B cell (primary cell): ENCODE results near the gene GNG13. TPM values are rescaled to one million over a fixed set of nuclear protein-coding genes. Genes with fewer than 3 reads are reported as not detected.

Experiments
- ATAC-seq: fragments of 200-7000 bp; cut with Tn5 transposase; one replicate; pipeline ENCODE4 v1.10.0; 2021; ENCODE audit warnings: low read depth, mild to moderate bottlenecking, moderate number of reproducible peaks, moderate library complexity
- CTCF ChIA-PET: fragments of 350-600 bp; sonication (Branson Sonifier 250); formaldehyde crosslinking; loops from one replicate; lab custom pipeline; 2021; ENCODE audit warnings: antibody characterized with exemption, inconsistent platforms; lab: Charles Lee
- POLR2A ChIA-PET: fragments of 350-600 bp; sonication (Branson Sonifier 250); formaldehyde crosslinking; loops from one replicate; lab custom pipeline; 2021; ENCODE audit warnings: antibody characterized with exemption; lab: Charles Lee
- DNase-seq: peaks from one replicate; pipeline ENCODE4 v3.0.0; 2013
- H2AFZ ChIP-seq: 2 replicates; pipeline ENCODE4 v1.6.1; 2012; ENCODE audit warnings: mild to moderate bottlenecking, low read depth, low read length; ENCODE audit not compliant: insufficient read depth, poor library complexity, severe bottlenecking
- H3K27ac ChIP-seq, 2 donors: 1 replicate in 1 of 2; 2 replicates in 1 of 2; pipeline ENCODE4 v1.5.1; 2012 to 2013; ENCODE audit warnings: low read length in 2 of 2, mild to moderate bottlenecking in 2 of 2, moderate library complexity in 1 of 2
- H3K27me3 ChIP-seq, 4 experiments: fragments of 200-600 bp in 1 of 4; sonication (generic) in 1 of 4; replicated peaks in 1 of 4; 1 replicate in 2 of 4; 2 replicates in 2 of 4; pipeline versions ENCODE4 v1.6.1 to v1.7.0; 2013 to 2016; ENCODE audit warnings: low read length in 3 of 4, mild to moderate bottlenecking in 2 of 4, mixed read lengths in 1 of 4, moderate library complexity in 1 of 4; ENCODE audit not compliant: insufficient read depth in 4 of 4, control insufficient read depth in 3 of 4; ENCODE audit errors: control extremely low read depth in 1 of 4
- H3K36me3 ChIP-seq, 2 experiments: replicated peaks in 1 of 2; 1 replicate in 1 of 2; 2 replicates in 1 of 2; pipeline versions ENCODE4 v1.6.1 to v1.7.1; 2013; ENCODE audit warnings: low read length in 1 of 2; ENCODE audit not compliant: insufficient read depth in 2 of 2, control insufficient read depth in 1 of 2; ENCODE audit errors: control extremely low read depth in 1 of 2, extremely low read depth in 1 of 2
- H3K4me1 ChIP-seq, 2 donors: fragments of 200-600 bp in 1 of 2; sonication (generic) in 1 of 2; 1 replicate in 1 of 2; 2 replicates in 1 of 2; pipeline versions ENCODE4 v1.5.1 to v1.6.1; 2013 to 2017; ENCODE audit warnings: low read length in 2 of 2; ENCODE audit not compliant: control insufficient read depth in 2 of 2, insufficient read depth in 2 of 2
- H3K4me2 ChIP-seq: replicated peaks from 2 replicates; pipeline ENCODE3; 2012; ENCODE audit warnings: mild to moderate bottlenecking, low read depth, low read length; ENCODE audit not compliant: poor library complexity, severe bottlenecking
- H3K4me3 ChIP-seq, 5 experiments: fragments of 200-600 bp in 1 of 5; sonication (generic) in 1 of 5; 1 replicate in 3 of 5; 2 replicates in 2 of 5; pipeline versions ENCODE4 v1.5.1 to v1.7.0; 2011 to 2016; ENCODE audit warnings: low read length in 4 of 5, mild to moderate bottlenecking in 4 of 5, low read depth in 2 of 5, control low read depth in 1 of 5, moderate library complexity in 1 of 5; ENCODE audit not compliant: insufficient read depth in 1 of 5; ENCODE audit errors: control extremely low read depth in 1 of 5, extremely low read depth in 1 of 5
- H3K79me2 ChIP-seq: fragments of 200-600 bp; sonication (generic); one replicate; pipeline ENCODE4 v1.6.0; 2016; ENCODE audit warnings: low read length; ENCODE audit not compliant: control insufficient read depth, insufficient read depth
- H3K9ac ChIP-seq: fragments of 200-600 bp; sonication (generic); 2 replicates; pipeline ENCODE4 v1.6.1; 2017; ENCODE audit warnings: mild to moderate bottlenecking, low read length, moderate library complexity
- H3K9me3 ChIP-seq, 3 donors: one replicate each; pipeline versions ENCODE4 v1.6.1 to v1.7.1; 2013; ENCODE audit warnings: low read length in 2 of 3; ENCODE audit not compliant: control insufficient read depth in 2 of 3, insufficient read depth in 1 of 3; ENCODE audit errors: control extremely low read depth in 1 of 3
- H4K20me1 ChIP-seq: 2 replicates; pipeline ENCODE4 v1.6.0; 2012; ENCODE audit warnings: mild to moderate bottlenecking, low read length; ENCODE audit not compliant: insufficient read depth, control insufficient read depth, poor library complexity, severe bottlenecking
- H3K27ac Mint-ChIP-seq: one replicate; pipeline ENCODE4 v1.8.0; 2021; ENCODE audit warnings: mixed read lengths
- H3K27me3 Mint-ChIP-seq: one replicate; pipeline ENCODE4 v1.8.0; 2021; ENCODE audit warnings: mixed read lengths
- H3K4me1 Mint-ChIP-seq: one replicate; pipeline ENCODE4 v1.8.0; 2021; ENCODE audit warnings: mixed read lengths
- H3K4me3 Mint-ChIP-seq: one replicate; pipeline ENCODE4 v1.8.0; 2021; ENCODE audit warnings: mixed read lengths
- H3K9me3 Mint-ChIP-seq: one replicate; pipeline ENCODE4 v1.8.0; 2022; ENCODE audit warnings: mixed read lengths; ENCODE audit not compliant: insufficient read depth
- EZH2 ChIP-seq: IDR thresholded peaks from 2 replicates; pipeline ENCODE4 v1.6.1; 2012; ENCODE audit warnings: borderline replicate concordance, low read depth, mild to moderate bottlenecking, moderate library complexity, low read length; ENCODE audit not compliant: insufficient read depth, poor library complexity, severe bottlenecking
- WGBS: methylation state at CpG from one replicate; pipeline ENCODE4 v1.1.5; 2013; ENCODE audit warnings: missing lambda C conversion rate; ENCODE audit not compliant: insufficient coverage; 5-methylcytosine and 5-hydroxymethylcytosine counted together
- intact Hi-C: fragments of 100-400 bp; cut with micrococcal nuclease; formaldehyde crosslinking; loops from one replicate; pipeline ENCODE4 v1.10.0; 2022
- polyA plus RNA-seq: library from polyadenylated mRNA; depleted of rRNA; stranded (reverse); fragments of >200 nt; gene quantifications from 2 replicates; pipeline ENCODE4 v1.2.3, GENCODE V29; 2012
- total RNA-seq, 2 donors: library from RNA; stranded (reverse); fragments of 120-200 nt in 1 of 2; gene quantifications; 1 replicate in 1 of 2; 2 replicates in 1 of 2; pipeline versions ENCODE4 v1.2.3 to v1.2.4, GENCODE V29; 2013 to 2022
- TF ChIP-seq, protein P1 (sequence below): fragments of 200-600 bp; IDR thresholded peaks from one replicate; pipeline ENCODE4 v1.8.0; 2022; ENCODE audit warnings: antibody characterized with exemption, mild to moderate bottlenecking

The GNG13 gene
- total and polyA plus RNA-seq, 2 donors (not counting 1 experiment from before 2014, with no cell fraction given), result not detected

DNA sequence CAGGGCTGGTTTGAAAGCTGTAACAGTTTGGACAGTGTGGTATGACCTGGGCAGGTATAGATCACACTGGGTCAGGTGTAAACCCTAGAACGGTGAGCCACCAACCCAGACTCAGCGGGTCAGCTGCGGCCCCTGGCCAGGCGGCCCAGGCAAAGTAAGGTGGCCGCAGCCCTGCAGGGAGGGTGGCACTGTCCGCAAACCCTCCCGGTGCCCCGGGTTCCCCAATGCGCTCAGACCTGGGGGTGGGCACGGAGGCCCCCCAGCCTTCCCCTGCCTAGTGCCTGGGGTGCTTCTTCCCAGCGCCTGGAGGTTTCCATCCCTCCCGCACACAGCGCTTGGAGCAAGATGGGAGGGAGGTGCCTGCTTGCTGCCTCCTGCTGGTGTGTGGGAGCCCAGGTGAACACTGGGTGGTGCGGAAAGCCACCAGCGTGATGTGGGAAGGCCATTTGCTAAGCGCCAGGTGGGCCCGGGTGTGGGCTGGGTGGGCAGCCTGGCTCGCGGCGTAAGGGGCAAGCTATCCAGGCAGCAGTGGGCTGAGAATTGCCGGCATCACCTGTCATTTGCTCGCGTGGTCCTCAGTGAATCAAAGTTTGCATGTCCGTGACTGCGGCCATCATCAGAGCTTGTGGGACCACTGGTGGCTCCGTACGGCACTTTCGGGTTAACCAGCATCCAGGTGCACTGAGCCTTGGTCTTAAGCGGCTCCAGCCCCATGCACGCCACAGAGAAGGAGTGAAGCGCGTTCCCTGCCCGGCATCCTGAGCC, 47.3 kb upstream of the GNG13 start:
- ChIA-PET CTCF (no interaction called here), POLR2A (no interaction called here)
- Histone ChIP-seq H3K36me3 (no peaks in the 10 kb centered on the region), H3K9me3 (peaks cover 0 to 39% (median 0%) of the 10 kb centered on the region in 3 donors), H3K4me2 (no peak overlapping the region), H2AFZ (no peak overlapping the region), H3K4me1 (no peaks in the 10 kb centered on the region), H3K27ac (no peak overlapping the region), H3K9ac (no peak overlapping the region), H4K20me1 (no peaks in the 10 kb centered on the region), H3K79me2 (no peaks in the 10 kb centered on the region), H3K4me3 (no peak overlapping the region), H3K27me3 (no peaks in the 10 kb centered on the region)
- Mint-ChIP-seq H3K4me1 (no peaks in the 10 kb centered on the region), H3K27me3 (no peaks in the 10 kb centered on the region), H3K4me3 (no peak overlapping the region), H3K27ac (no peak overlapping the region), H3K9me3 (no peaks in the 10 kb centered on the region)
- no peak for DNase-seq
- ATAC-seq, result no peak
- TF ChIP-seq, protein P1, sequence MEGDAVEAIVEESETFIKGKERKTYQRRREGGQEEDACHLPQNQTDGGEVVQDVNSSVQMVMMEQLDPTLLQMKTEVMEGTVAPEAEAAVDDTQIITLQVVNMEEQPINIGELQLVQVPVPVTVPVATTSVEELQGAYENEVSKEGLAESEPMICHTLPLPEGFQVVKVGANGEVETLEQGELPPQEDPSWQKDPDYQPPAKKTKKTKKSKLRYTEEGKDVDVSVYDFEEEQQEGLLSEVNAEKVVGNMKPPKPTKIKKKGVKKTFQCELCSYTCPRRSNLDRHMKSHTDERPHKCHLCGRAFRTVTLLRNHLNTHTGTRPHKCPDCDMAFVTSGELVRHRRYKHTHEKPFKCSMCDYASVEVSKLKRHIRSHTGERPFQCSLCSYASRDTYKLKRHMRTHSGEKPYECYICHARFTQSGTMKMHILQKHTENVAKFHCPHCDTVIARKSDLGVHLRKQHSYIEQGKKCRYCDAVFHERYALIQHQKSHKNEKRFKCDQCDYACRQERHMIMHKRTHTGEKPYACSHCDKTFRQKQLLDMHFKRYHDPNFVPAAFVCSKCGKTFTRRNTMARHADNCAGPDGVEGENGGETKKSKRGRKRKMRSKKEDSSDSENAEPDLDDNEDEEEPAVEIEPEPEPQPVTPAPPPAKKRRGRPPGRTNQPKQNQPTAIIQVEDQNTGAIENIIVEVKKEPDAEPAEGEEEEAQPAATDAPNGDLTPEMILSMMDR, result no peak
- WGBS, result 96% methylated on average over 32 of the region's 33 CpGs
- intact Hi-C loops, result no loop called here

DNA sequence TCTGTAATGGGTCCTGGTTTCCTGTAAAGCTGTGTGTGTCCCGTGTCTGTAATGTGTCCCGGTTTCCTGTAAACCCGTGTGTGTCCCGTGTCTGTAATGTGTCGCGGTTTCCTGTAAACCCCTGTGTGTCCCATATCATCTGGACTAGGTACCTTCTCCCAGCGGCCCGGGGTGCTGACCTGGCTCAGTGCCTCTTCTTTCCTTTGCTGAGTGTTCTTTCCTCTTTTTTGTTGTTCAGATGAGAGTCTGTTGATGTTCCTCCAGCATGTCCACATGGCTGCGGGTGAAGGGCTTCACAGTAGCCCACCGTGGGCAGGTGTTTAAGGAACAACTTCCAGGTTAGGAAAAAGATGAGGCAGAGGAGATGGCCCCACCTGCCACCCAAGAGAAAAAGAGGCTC, 46.6 kb upstream of the GNG13 start:
- Histone ChIP-seq H2AFZ (no peak overlapping the region), H3K27ac (no peak overlapping the region), H3K4me3 (no peak overlapping the region), H3K9ac (no peak overlapping the region), H3K4me1 (no peaks in the 10 kb centered on the region), H3K27me3 (no peaks in the 10 kb centered on the region), H3K4me2 (no peak overlapping the region), H3K36me3 (no peaks in the 10 kb centered on the region), H3K79me2 (no peaks in the 10 kb centered on the region), H4K20me1 (no peaks in the 10 kb centered on the region), H3K9me3 (peaks cover 0 to 39% (median 0%) of the 10 kb centered on the region in 3 donors)
- Mint-ChIP-seq H3K27me3 (no peaks in the 10 kb centered on the region), H3K4me1 (no peaks in the 10 kb centered on the region), H3K27ac (no peak overlapping the region), H3K9me3 (no peaks in the 10 kb centered on the region), H3K4me3 (no peak overlapping the region)
- 95% methylated on average over 4 of the region's 10 CpGs for WGBS
- POLR2A ChIA-PET, result no interaction called here
- intact Hi-C loops, result no loop called here
- TF ChIP-seq EZH2, result no peak
- TF ChIP-seq, protein P1, result no peak
- CTCF ChIA-PET, result no interaction called here
- ATAC-seq, result no peak
- no peak for DNase-seq
